HG03139 (cell line): ENCODE measurements around the gene IL19.
"Not testable (repeated sequence)": the region's sequence is repeated elsewhere in the genome, so short reads cannot be mapped to it uniquely, and the experiment has no call there.

ENCODE experiments used
- ATAC-seq: cut with Tn5 transposase; IDR thresholded peaks from one replicate; pipeline ENCODE4 v1.9.1; 2021; ENCODE audit not compliant: unreplicated experiment

IL19 gene

GRCh38 chr1:206853696-206854095, 83.1 kb downstream of the IL19 start:
- not testable (repeated sequence) for ATAC-seq

GRCh38 chr1:206854401-206855129, 84.0 kb downstream of the IL19 start:
- no peak for ATAC-seq

GRCh38 chr1:206855859-206856258, 85.3 kb downstream of the IL19 start:
- no peak for ATAC-seq

GRCh38 chr1:206856674-206857464, 86.3 kb downstream of the IL19 start:
- ATAC-seq, result no peak

GRCh38 chr1:206859082-206859521, 88.5 kb downstream of the IL19 start:
- no peak for ATAC-seq

GRCh38 chr1:206860165-206860564, 89.6 kb downstream of the IL19 start:
- ATAC-seq, result no peak

GRCh38 chr1:206863266-206863665, 92.7 kb downstream of the IL19 start:
- no peak for ATAC-seq

- no peak for ATAC-seq
Measured at GRCh38 chr1:206864939-206865671, 94.5 kb downstream of the IL19 start, which contains the start of gene IL20. TSS of gene IL20 (plus strand) at chr1:206865623. CDS start at chr1:206865853, 230 bp downstream.

GRCh38 chr1:206866062-206866461, 95.5 kb downstream of the IL19 start:
- no peak for ATAC-seq

- no peak for ATAC-seq
Measured at GRCh38 chr1:206867239-206867638, 96.7 kb downstream of the IL19 start.

- no peak for ATAC-seq
Measured at GRCh38 chr1:206867716-206868115, 97.1 kb downstream of the IL19 start.

GRCh38 chr1:206868264-206868663, 97.7 kb downstream of the IL19 start:
- no peak for ATAC-seq

- no peak for ATAC-seq
Measured at GRCh38 chr1:206872139-206872538, 101.6 kb downstream of the IL19 start.

GRCh38 chr1:206873603-206874188, 103.1 kb downstream of the IL19 start:
- ATAC-seq, result no peak

GRCh38 chr1:206875752-206876377, 105.3 kb downstream of the IL19 start:
- ATAC-seq, result no peak

- ATAC-seq, result no peak
Measured at GRCh38 chr1:206878456-206878855, 107.9 kb downstream of the IL19 start.

- ATAC-seq, result no peak
Measured at GRCh38 chr1:206880314-206880713, 109.7 kb downstream of the IL19 start.

- ATAC-seq, result no peak
Measured at GRCh38 chr1:206882555-206882954, 112.0 kb downstream of the IL19 start.

GRCh38 chr1:206883160-206883559, 112.6 kb downstream of the IL19 start:
- no peak for ATAC-seq

GRCh38 chr1:206883876-206884275, 113.3 kb downstream of the IL19 start:
- ATAC-seq, result no peak
